ENCODE data around the gene CREB3.

The CREB3 gene

GRCh38 chr9:35758475-35759050 is 26.1 kb downstream of the CREB3 start:
- H4K20me1 ChIP-seq (ENCODE audit: insufficient read depth, low read length), result peaks cover 4% of the 10 kb centered on the region; the same call in 1 of the 2 replicates
- H3K27ac ChIP-seq (ENCODE audit: low read length), result no peak overlapping the region; the same call in 1 of the 2 replicates
- no peak overlapping the region for H3K4me2 ChIP-seq (ENCODE audit: insufficient read depth, low read length)
- H3K36me3 ChIP-seq (ENCODE audit: insufficient read depth, low read length), result peaks cover 3% of the 10 kb centered on the region; the same call in 1 of the 2 replicates
- peaks cover 34% of the 10 kb centered on the region for H3K4me1 ChIP-seq (ENCODE audit: insufficient read depth, low read length)
- H3K4me3 ChIP-seq (ENCODE audit: low read depth in 1 of 2, low read length in 2 of 2), result no peak overlapping the region
- H3K27me3 ChIP-seq (ENCODE audit: insufficient read depth, low read length, poor library complexity), result no peaks in the 10 kb centered on the region
- ATAC-seq (ENCODE audit: insufficient read depth, low read depth), result no peak
- no peak overlapping the region for H2AFZ ChIP-seq (ENCODE audit: low read depth, low read length)
- H3K79me2 ChIP-seq (ENCODE audit: insufficient read depth, low read length), result peaks cover 58% of the 10 kb centered on the region
- H3K9ac ChIP-seq (ENCODE audit: low read depth, low read length), result no peak overlapping the region
- no peak for TF ChIP-seq EZH2 (IDR thresholded peaks at IDR 0.05; ENCODE audit: borderline replicate concordance, low read depth, low read length, severe bottlenecking)
- TF ChIP-seq CTCF (IDR thresholded peaks at IDR 0.05; ENCODE audit: borderline replicate concordance, extremely low read depth, low read length, poor library complexity, severe bottlenecking), result no peak
- no peaks in the 10 kb centered on the region for H3K9me3 ChIP-seq (ENCODE audit: insufficient read depth, low read length, severe bottlenecking)
- DNase-seq, result no peak

- no peak for TF ChIP-seq EZH2 (IDR thresholded peaks at IDR 0.05; ENCODE audit: borderline replicate concordance, low read depth, low read length, severe bottlenecking)
- TF ChIP-seq CTCF (IDR thresholded peaks at IDR 0.05; ENCODE audit: borderline replicate concordance, extremely low read depth, low read length, poor library complexity, severe bottlenecking), result no peak
- no peaks in the 10 kb centered on the region for H3K9me3 ChIP-seq (ENCODE audit: insufficient read depth, low read length, severe bottlenecking)
Measured at GRCh38 chr9:35759795-35760194, 27.3 kb downstream of the CREB3 start.

GRCh38 chr9:35760651-35761050 is 28.2 kb downstream of the CREB3 start:
- no peak overlapping the region for H3K27ac ChIP-seq (ENCODE audit: low read length)
- no peaks in the 10 kb centered on the region for H3K9me3 ChIP-seq (ENCODE audit: insufficient read depth, low read length, severe bottlenecking)
- peaks cover 3% of the 10 kb centered on the region; the same call in 1 of the 2 replicates for H3K36me3 ChIP-seq (ENCODE audit: insufficient read depth, low read length)
- H3K9ac ChIP-seq (ENCODE audit: low read depth, low read length), result no peak overlapping the region
- peaks cover 68% of the 10 kb centered on the region for H3K79me2 ChIP-seq (ENCODE audit: insufficient read depth, low read length)
- no peak overlapping the region for H3K4me3 ChIP-seq (ENCODE audit: low read depth in 1 of 2, low read length in 2 of 2)
- no peak for ATAC-seq (ENCODE audit: insufficient read depth, low read depth)
- H3K27me3 ChIP-seq (ENCODE audit: insufficient read depth, low read length, poor library complexity), result no peaks in the 10 kb centered on the region
- TF ChIP-seq CTCF (IDR thresholded peaks at IDR 0.05; ENCODE audit: borderline replicate concordance, extremely low read depth, low read length, poor library complexity, severe bottlenecking), result no peak
- TF ChIP-seq EZH2 (IDR thresholded peaks at IDR 0.05; ENCODE audit: borderline replicate concordance, low read depth, low read length, severe bottlenecking), result no peak
- peaks cover 4% of the 10 kb centered on the region; the same call in 1 of the 2 replicates for H4K20me1 ChIP-seq (ENCODE audit: insufficient read depth, low read length)
- H3K4me1 ChIP-seq (ENCODE audit: insufficient read depth, low read length), result peaks cover 26% of the 10 kb centered on the region
- no peak for DNase-seq
- H2AFZ ChIP-seq (ENCODE audit: low read depth, low read length), result no peak overlapping the region
- H3K4me2 ChIP-seq (ENCODE audit: insufficient read depth, low read length), result no peak overlapping the region

More at GRCh38 chr9:35759795-35760194, 27.3 kb downstream of the CREB3 start:
- Histone ChIP-seq H3K4me3 (ENCODE audit: low read depth in 1 of 2, low read length in 2 of 2) (no peak overlapping the region), H3K4me2 (ENCODE audit: insufficient read depth, low read length) (no peak overlapping the region), H3K27ac (ENCODE audit: low read length) (no peak overlapping the region), H3K36me3 (ENCODE audit: insufficient read depth, low read length) (peaks cover 3% of the 10 kb centered on the region; the same call in 1 of the 2 replicates), H3K27me3 (ENCODE audit: insufficient read depth, low read length, poor library complexity) (no peaks in the 10 kb centered on the region), H3K79me2 (ENCODE audit: insufficient read depth, low read length) (peaks cover 62% of the 10 kb centered on the region), H3K9ac (ENCODE audit: low read depth, low read length) (no peak overlapping the region), H4K20me1 (ENCODE audit: insufficient read depth, low read length) (peaks cover 4% of the 10 kb centered on the region; the same call in 1 of the 2 replicates), H2AFZ (ENCODE audit: low read depth, low read length) (no peak overlapping the region), H3K4me1 (ENCODE audit: insufficient read depth, low read length) (peaks cover 34% of the 10 kb centered on the region)
- DNase-seq, result no peak
- no peak for ATAC-seq (ENCODE audit: insufficient read depth, low read depth)

All from DND-41 (cell line).